ENCODE data around the gene COG4.

COG4 gene

GRCh38 chr16:70478169-70478568 lies 45.2 kb downstream of the COG4 start:
- TF ChIP-seq SIN3A (IDR thresholded peaks at IDR 0.05; ENCODE audit: borderline replicate concordance, insufficient read depth, low read length) = no peak
- no peak for TF ChIP-seq FOXP2 (optimal IDR thresholded peaks at IDR 0.05; ENCODE audit: borderline replicate concordance, extremely low read depth, extremely low read length, insufficient read depth)
- no peak for TF ChIP-seq TAF1 (IDR thresholded peaks at IDR 0.05; ENCODE audit: borderline replicate concordance, insufficient read depth, low read length)
- TF ChIP-seq REST (IDR thresholded peaks at IDR 0.05; ENCODE audit: insufficient read depth in 1 of 2, low read depth in 2 of 2, low read length in 2 of 2) = no peak
- no peak for TF ChIP-seq POLR2AphosphoS5 (IDR thresholded peaks at IDR 0.05; ENCODE audit: low read depth, low read length)

GRCh38 chr16:70476272-70477020 lies 46.9 kb downstream of the COG4 start:
- TF ChIP-seq POLR2AphosphoS5 (IDR thresholded peaks at IDR 0.05; ENCODE audit: low read depth, low read length) (no peak), FOXP2 (optimal IDR thresholded peaks at IDR 0.05; ENCODE audit: borderline replicate concordance, extremely low read depth, extremely low read length, insufficient read depth) (no peak), REST (IDR thresholded peaks at IDR 0.05; ENCODE audit: insufficient read depth in 1 of 2, low read depth in 2 of 2, low read length in 2 of 2) (no peak), SIN3A (IDR thresholded peaks at IDR 0.05; ENCODE audit: borderline replicate concordance, insufficient read depth, low read length) (no peak), TAF1 (IDR thresholded peaks at IDR 0.05; ENCODE audit: borderline replicate concordance, insufficient read depth, low read length) (no peak)

- TF ChIP-seq REST (IDR thresholded peaks at IDR 0.05; ENCODE audit: insufficient read depth in 1 of 2, low read depth in 2 of 2, low read length in 2 of 2) = no peak
Measured at GRCh38 chr16:70475054-70475871, 48.1 kb downstream of the COG4 start.

GRCh38 chr16:70474320-70475053 lies 48.9 kb downstream of the COG4 start:
- TF ChIP-seq FOXP2 (optimal IDR thresholded peaks at IDR 0.05; ENCODE audit: borderline replicate concordance, extremely low read depth, extremely low read length, insufficient read depth) = no peak
- TF ChIP-seq REST (IDR thresholded peaks at IDR 0.05; ENCODE audit: insufficient read depth in 1 of 2, low read depth in 2 of 2, low read length in 2 of 2) = no peak
- TF ChIP-seq POLR2AphosphoS5 (IDR thresholded peaks at IDR 0.05; ENCODE audit: low read depth, low read length) = no peak
- no peak for TF ChIP-seq SIN3A (IDR thresholded peaks at IDR 0.05; ENCODE audit: borderline replicate concordance, insufficient read depth, low read length)
